Right renal pelvis (tissue), 4 donors: ENCODE results near the gene CELF4. TPM values are rescaled to one million over a fixed set of nuclear protein-coding genes. Genes with fewer than 3 reads are reported as not detected.
"Not testable (repeated sequence)": the region's sequence is repeated elsewhere in the genome, so short reads cannot be mapped to it uniquely, and the experiment has no call there.

Experiments
- DNase-seq, 4 donors: peaks; one replicate each; pipeline ENCODE4 v3.0.0-alpha.2; 2013; ENCODE audit warnings: low read depth in 4 of 4, low spot score in 3 of 4, missing footprints in 1 of 4
- polyA plus RNA-seq, 4 donors: library from polyadenylated mRNA; unstranded; fragments of 120-200 nt; gene quantifications; one replicate each; pipeline ENCODE4 v1.2.1, GENCODE V29; 2013; ENCODE audit not compliant: insufficient read length in 4 of 4

The CELF4 gene
- polyA plus RNA-seq, 4 donors: 2.8 to 3.6 (median 3.0) TPM

DNA sequence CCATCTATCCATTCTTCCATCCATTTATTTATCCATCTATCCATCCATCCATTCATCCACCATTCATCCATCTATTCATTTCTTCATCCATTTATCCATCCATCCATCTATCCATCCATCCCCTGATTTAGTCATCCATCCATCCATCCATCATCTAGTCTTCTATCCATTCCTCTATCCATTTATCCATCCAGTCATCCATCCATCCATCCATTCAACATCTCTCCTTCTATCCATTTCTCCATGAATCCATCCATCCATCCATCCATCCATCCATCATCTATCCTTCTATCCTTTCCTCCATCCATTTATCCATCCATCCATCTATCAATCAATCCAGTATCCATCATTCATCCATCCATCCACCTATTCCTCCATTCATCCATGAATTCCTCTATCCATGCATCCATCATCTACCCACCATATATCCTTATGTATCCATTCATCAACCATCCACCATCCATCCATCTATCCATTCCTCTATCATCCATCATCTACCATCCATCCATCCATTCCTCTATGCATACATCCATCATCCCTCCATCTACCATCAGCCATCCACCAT is 185.0 kb downstream of the CELF4 start:
- DNase-seq: no peak

DNA sequence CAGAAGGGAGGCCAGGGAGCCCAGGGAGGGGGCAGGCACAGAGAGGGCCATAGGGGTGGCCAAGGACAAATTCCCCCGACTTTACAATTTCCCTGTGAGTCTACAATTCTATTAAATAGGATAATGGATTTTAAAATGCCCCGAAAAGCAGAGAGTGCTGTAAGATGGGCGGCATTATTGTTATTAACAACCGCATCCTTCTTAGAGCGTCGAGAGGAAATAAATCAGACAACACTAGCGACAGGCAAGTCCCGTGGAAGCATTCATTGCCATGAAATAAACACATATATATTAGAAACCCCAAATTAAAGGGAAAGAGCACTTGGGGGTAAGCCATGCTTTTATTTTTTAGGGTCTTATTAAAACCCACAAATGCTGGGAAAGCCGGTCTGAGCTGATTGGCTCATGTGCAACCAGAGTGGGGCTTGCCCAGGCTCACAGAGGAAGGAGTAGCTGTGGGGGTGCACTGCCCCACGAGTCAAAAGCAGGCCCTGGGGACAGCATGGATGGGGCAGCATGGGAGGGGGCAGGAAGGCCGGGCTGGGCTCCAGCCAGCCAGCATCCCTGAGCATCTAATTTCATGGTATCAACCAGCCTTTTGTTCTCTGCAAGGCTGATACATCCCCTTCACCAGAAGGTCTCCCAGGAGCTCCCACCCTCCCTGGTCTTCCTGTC is 187.1 kb downstream of the CELF4 start:
- DNase-seq: no peak

DNA sequence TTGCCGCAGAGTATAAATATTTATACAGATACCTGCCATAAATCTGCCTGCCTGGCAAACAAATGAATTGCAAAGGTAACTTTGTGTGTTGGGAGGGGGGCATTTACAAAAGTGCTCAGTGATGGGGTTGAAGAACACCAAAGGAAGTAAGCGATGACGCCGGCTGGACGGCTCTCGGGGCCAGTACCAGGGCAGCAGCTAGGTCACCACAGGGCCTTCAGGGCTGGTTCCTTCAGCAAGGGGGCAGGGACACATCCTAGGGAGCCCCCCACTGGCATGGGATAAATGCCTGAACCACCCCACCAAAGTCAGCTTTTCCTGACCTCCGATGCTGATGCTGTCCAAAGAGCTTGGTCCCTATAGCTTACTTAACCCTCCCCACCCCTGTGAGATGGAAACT is 190.4 kb downstream of the CELF4 start:
- DNase-seq: no peak

DNA sequence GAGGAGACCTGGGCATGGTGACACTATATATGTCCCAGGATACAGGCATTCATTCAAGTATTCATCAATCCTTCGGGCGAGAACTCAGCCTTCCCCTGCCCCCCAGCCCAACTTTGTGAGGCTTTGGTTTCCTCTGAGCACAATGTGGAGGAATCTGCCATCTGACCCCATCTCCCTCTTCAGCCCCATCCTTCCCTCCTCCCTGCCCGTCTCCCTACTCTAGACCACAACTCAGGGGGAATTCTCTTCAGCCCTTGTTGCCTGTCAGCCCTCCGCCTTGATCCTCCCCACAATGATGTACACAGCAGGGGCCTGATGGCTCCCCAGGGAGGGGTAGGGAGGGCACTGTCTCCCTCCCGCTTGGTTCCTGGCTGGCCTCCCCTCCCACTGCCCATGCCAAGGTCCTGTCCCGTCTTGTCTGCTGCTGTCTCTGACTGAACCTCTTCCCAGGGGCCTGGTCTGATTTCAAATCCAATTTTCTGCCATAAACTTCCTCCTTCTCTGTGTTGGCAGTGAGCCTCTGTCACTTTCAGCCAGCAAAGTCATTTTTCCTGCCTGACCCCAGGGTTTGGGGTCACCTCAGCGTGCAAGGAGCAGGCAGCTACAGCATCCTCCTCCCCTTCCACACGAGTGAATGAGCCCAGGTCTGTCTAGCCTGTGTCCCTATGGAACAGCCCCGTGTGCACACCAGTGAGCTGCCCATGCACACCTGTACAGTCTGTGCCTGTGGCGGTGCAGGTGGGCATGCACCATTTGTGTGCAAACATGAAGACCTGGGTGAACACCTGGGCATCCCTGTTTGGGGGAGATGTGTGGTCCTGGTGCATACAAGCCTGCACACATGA is 197.3 kb downstream of the CELF4 start:
- DNase-seq: no peak

DNA sequence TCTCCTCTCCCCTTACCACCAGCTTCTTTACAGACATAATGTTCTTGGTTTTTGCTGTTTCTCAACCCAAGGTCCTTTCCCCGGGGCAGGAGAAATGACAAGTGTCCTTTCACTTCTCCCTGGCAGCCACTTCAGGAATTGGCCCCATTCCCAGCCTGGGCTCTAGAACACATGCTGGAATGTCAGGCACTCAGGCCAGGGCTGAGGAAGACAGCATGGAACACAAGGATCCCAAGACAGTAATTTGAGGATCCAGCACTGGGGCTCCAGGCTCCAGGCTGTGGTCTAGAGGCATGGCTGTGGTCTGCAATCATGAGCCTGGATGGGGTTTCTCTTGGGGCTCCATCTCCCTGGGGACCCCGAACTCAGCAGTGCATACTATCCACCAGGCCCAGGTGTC is 201.4 kb downstream of the CELF4 start:
- DNase-seq: no peak

DNA sequence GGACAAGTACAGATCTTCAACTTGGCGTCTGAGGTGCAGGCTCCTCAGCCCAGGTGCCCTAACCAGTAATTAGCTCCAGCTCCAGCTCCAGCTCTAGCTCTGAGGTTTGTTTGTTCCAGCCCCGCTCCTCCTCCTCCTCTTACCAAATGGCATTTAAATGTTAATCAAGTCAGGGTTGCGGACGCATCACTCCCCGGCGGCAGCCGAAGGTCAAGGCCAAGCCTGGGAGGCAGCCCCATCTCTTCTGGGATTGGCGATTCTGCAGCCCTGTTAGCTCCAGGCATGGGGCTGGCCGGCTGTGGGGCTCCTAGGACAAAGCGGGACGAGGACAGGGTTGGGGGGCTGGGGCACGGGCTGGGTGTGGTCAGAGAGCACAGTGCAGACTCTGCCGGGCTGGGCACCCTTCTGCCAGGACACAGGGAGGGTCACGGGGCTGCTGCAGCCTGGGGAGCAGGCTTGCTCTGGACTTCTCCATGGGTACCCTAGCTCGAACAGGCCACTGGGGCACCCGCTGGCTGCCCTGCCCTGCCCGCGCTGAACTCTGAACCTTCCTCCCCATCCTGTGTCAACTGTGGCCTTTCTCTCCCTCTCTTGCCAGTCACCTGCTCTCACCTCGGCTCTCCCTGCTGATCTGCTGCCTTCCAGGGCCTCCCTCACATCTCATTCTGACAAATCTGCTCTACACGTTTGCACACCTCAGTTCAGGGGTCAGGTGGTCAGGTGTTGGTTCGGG is 203.3 kb downstream of the CELF4 start:
- DNase-seq: no peak

DNA sequence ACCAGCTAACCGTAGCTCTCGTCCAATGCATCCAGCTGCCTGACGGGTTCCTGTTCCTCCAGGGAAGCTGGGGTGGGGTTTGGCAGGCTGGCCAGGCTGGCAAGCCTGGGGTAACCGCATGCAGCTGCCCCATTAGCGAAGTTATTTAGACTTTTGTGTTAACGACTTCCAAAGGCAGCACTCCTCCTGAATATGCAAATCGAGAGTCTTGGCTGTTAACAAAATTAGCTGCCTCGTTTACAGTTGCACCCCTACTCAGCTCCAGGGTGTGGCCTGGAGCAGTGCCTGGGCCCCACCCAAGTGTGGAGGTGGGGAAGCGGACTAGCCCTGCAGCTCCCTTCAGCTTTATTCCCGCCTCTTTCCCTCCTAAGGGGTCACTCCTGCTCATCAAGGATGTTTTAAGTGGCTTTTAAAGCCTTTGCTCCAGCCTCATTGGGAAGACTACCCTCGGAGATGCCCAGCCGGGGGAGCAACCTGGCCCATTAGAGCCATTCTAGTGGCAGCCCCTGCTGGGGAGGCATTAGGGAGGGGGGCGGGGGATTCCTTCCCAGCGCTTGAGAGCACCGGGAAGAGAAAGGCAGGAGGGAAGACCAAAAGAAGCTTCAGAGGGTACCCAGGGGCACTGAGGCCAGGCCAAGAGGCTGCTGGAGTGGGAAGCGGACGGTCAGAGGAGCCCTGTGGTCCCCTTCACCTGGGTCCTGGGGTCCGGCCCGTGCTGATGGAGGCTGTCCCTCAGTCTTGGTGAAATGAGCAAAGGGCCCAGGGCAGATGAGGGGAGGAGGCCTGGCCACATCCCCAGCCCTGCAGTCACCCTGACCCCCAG is 204.1 kb downstream of the CELF4 start:
- no peak for DNase-seq

DNA sequence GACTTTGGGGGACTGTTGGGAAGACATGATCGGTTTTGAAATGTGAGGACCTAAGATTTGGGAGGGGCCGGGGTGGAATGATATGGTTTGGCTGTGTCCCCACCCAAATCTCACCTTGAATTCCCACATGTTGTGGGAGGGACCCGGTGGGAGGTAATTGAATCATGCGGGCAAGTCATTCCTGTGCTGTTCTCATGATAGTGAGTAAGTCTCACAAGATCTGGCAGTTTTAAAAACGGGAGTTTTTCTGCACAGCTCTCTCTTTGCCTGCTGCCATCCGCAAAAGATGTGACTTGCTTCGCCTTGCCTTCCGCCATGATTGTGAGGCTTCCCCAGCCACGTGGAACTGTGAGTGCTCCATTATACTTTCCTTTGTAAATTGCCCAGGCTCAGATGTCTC is 207.5 kb downstream of the CELF4 start:
- not testable (repeated sequence) for DNase-seq

DNA sequence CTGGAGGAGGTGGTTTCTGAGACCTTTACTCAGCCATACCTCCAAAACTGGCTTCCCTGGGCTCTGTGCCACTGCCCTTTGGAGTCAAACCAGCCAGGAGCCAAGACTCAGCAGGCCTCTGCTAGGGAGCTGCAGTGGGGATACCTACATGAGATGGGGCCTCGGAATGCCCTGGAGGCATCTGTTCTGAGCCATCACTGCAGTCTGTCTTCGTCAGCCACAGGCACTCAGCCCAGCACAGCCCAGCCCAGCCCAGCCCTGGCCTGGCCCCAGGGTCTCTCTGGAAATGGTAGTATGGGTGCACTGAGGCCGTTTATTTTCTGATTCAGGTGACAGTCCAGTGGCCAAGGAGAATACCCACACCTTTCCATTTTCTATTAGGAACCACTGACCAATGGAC is 209.8 kb downstream of the CELF4 start:
- no peak for DNase-seq

DNA sequence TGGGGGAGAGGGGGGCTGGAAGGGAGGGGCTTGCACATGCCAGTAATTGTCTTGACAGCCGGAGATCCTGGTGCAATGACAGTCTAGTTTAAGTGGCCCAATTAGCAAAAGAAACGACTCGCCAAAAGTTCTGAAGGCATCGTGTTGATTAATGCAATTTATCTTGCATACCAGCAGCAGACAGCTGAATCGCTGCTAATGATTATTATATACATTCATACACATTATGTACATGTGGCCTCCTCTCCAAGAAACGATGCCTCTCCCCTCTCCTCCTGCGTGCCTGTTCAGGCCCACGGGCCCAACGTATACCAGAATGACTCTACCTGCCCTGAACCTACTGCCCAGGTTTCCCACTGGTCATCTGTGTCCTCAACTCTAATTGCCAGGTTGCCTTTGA is 214.5 kb downstream of the CELF4 start:
- no peak for DNase-seq

DNA sequence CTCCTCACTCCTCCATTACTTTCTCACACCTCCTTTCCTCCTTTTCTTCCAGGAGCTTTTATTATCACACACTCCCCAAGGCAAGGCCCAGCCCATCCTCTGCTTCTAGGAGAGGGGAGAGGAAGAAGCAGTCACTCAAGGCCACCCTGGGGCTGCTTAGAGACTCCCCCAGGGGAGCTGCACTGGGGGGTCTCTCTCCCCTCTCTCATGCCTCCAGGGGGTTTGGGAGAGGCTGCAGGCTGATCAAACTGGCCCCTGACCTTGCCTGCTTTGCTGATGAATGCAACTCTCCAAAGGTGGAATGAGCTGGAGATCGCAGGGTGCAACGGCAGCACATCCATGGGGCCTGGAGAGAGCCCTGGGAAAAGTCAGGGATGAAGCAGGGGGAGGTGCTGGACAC is 216.9 kb downstream of the CELF4 start:
- no peak for DNase-seq

DNA sequence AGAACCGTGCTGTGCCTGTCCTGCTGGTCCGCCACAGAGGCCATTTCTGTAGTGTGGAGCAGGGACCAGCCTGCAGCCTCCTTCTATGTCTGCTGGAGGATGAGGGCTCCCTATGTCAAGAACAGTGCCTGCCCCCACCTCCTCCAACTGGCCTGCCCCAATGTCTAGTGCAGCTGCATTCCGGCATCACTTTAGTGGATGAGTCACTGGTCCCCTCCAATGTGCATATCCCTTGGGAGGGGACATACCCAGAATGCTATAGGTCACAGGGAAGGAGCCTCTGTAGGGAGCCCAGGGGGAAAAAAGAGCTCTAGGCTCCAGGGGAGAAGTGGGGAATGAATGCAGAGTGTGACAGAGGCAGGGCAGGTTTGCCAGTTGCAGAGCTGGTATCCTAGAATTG is 219.6 kb downstream of the CELF4 start:
- no peak for DNase-seq

DNA sequence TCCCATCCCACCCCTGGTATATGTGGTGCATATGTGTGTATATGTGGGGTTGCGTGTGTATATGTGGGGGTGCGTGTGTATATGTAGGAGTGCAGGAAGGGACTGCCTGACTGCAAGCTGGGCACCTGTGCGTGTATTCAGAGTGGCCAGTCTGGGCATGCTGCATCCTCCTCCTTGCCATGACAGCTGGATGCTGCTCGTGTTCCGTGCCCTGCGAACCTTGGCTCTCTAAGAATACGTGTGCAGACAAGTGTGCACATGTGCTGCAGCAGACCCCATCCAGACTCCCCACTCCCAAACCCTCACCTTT is 222.1 kb downstream of the CELF4 start:
- DNase-seq: no peak

DNA sequence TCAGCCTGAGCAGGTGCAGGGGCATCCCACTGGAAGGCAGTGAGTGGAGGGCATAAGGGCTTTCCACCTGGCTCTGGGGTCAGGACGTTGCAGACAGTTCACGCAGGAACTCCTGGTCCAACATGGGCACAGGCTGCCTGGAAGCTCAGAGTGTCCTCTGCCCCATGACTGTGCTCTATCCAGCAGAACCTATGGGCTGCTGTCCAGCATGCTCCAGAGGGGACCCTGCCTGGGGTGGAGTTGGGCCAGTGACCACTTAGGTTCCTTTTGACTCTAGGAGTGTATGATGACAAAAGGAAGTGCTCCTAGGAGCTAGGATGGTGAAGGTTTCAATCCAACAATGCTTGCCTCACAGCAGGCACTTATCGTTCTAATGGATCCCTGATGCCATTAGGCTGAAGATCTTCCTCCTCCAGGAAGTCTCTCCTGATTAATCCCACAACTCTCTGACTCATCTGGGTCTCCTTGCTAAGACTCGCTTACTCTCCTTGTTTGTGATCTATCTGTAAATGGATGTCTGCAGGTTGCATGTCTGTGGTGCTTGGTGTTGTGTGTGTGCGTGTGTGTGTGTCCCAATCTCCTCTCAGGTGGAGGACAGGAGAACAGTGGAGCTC is 224.0 kb downstream of the CELF4 start:
- no peak for DNase-seq

DNA sequence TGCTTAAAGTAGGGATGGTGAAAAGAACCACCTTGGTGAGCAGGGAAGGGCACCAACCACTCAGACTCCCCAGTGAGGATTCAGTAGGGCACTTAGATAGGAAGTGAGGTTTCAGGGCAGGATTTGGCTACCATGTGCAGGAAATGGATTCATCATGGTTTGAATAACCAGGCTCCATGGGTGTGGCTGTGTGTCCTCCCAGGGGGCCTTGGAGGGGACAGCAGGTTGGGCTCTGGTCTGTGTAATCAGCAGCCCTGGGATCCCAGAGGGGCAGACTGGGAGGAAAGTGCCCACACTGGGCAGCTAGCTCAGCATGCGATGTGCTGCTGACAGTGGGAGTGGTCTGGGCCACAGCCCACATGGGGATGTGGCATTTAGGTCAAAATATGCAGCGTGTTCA is 224.6 kb downstream of the CELF4 start:
- no peak for DNase-seq

DNA sequence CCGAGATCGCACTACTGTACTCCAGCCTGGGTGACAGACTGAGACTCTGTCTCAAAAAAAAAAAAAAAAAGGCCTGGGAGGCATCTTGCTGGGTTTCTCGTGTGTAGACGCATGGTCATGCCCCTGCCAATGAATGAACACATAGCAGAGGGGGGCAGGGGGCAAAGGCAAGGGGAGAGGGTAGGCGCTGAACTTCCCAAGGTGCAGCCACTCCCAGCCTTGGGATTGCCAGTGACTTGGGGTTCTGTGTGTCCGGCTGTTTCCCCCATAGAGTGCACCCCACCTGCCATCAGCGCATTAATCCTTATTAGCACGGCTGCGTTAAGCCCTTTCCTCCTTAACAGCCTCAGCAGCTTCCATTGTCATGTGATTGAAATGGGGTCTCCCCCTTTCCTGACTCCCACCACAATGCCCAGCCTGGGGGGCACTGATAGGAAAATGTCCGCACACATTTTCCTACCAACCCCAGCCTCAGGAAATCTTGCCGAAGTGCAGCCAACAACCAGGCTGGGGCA is 225.8 kb downstream of the CELF4 start:
- no peak for DNase-seq

DNA sequence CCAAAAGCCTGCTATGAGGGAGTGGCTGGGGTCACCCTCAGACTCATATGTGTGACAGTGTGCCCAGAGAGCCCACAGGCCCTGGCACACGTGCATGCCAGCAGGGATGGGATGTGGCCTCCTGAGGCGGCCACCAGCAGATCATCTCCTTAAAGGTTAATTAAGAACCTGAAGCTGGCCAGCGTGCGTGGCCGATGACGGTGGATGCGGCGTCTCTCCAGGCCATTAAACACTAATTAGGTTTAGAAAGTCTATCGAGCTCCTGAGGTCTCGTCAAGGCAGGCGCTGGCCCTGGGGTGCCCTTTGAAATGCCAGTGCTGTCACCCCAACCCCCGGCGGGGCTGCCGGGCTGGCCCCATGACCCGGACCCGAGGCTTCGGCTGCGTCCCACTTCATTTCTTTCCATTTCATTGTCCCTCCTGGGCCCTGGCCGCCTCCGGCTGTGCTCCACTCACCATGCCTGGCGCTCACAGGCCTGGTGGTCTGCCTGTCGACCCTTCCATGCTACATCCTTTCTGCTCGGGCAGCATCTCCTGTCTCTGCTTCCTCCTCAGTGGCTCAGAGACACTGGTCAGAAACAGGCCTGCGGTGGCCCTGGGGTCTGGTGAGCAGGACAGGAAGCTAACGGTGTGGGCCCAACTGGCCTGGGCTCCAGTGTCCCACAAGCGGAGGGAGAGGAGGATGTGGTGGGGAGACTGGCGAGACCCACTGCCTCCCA is 228.9 kb downstream of the CELF4 start:
- no peak for DNase-seq

DNA sequence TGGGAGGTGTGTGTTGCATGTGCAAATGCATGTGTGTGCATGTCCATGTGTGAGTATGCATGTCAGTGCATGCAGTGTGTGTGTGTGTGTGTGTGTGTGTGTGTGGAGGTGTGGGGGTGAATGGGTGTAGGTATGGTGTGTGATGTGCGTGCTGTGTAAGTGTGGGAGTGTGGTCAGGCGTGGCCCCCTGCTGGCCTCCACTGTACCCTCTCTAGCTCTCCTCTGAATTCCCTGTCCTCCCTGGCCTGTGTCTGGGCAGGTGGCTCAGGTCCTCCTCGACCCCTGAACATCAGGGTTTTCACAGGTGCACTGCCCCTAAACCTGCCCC is 230.2 kb downstream of the CELF4 start:
- DNase-seq: no peak

DNA sequence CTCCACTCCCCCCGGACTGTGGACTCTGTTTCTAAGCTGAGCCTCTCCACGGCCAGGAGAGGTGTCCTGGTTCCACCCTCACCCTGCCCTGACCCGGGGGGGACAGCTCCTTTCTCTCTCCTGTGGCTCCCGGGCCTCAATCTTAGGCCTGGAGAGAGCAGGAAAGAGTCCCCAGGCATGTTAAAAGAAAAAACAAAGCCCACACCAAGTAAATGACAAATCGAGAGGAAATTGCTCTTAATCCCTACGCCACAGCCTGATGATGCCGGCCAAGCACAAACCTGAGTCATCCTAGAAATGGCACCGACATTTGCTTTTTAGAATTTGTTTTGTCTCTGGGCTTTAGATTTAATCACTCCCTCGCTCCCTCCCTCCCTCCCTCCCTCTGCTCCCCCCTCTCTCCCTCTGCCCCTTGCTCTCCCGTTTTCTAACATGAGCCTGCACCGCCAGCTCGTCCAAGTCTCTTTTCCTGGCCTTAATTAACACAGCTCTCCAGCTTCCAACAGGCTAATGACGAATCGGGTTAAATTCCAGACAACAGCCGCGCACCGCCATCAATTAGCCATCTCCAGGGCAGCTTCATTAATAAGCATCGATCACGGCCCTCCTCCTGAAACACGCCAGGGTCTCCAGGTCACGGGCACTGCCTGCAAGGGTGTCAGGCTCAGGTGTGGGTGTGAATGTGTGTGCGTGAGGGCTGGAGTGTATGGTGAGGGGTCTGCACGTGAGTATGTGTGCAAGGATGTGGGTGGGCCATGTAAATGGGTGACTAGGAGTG is 230.8 kb downstream of the CELF4 start:
- DNase-seq: no peak
